Measurements from ENCODE around the gene PFKM.

GRCh38 chr12:48084066-48084465 lies 35.1 kb upstream of the PFKM start:
- TF ChIP-seq POLR2A (IDR thresholded peaks at IDR 0.05; ENCODE audit: low read depth): no peak
- TF ChIP-seq, protein P1, sequence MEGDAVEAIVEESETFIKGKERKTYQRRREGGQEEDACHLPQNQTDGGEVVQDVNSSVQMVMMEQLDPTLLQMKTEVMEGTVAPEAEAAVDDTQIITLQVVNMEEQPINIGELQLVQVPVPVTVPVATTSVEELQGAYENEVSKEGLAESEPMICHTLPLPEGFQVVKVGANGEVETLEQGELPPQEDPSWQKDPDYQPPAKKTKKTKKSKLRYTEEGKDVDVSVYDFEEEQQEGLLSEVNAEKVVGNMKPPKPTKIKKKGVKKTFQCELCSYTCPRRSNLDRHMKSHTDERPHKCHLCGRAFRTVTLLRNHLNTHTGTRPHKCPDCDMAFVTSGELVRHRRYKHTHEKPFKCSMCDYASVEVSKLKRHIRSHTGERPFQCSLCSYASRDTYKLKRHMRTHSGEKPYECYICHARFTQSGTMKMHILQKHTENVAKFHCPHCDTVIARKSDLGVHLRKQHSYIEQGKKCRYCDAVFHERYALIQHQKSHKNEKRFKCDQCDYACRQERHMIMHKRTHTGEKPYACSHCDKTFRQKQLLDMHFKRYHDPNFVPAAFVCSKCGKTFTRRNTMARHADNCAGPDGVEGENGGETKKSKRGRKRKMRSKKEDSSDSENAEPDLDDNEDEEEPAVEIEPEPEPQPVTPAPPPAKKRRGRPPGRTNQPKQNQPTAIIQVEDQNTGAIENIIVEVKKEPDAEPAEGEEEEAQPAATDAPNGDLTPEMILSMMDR (IDR thresholded peaks at IDR 0.05): peak in 2 of 3 experiments; percentile 31 to 35
